HepG2 (cell line): ENCODE measurements around the gene ATXN7L3. TPM values are rescaled to one million over a fixed set of nuclear protein-coding genes. Genes with fewer than 3 reads are reported as not detected.
"Not testable (repeated sequence)": the region's sequence is repeated elsewhere in the genome, so short reads cannot be mapped to it uniquely, and the experiment has no call there.

Source experiments
- ATAC-seq: fragments of 200-7000 bp; cut with Tn5 transposase; 3 replicates; pipeline ENCODE4 v1.9.1; 2020; ENCODE audit warnings: mild to moderate bottlenecking, moderate library complexity
- BruUV-seq: library from RNA; stranded (reverse); fragments of 400-500 nt; replicated peaks from 2 replicates; lab custom pipeline; 2021; lab: Mats Ljungman, UMichigan
- CTCF ChIA-PET: fragments of 300-600 bp; formaldehyde crosslinking; extraction: SDS; loops from one replicate; lab custom pipeline; 2021; ENCODE audit warnings: low total read pairs, inconsistent platforms, low intra/inter-chr PET ratio; lab: Yijun Ruan, JAX
- POLR2A ChIA-PET: fragments of 350-600 bp; sonication (Branson Sonifier 250); formaldehyde crosslinking; loops from one replicate; lab custom pipeline; 2020; ENCODE audit warnings: antibody characterized with exemption, inconsistent platforms; lab: Yijun Ruan, JAX
- DNase-seq: peaks from one replicate; pipeline ENCODE4 v3.0.0-alpha.2; 2015; ENCODE audit warnings: low spot score
- FAIRE-seq: peaks from 3 replicates; lab custom pipeline; 2011; peaks lifted over from hg19 to GRCh38; lab: Jason Lieb, UNC
- H2AFZ ChIP-seq: one replicate; pipeline ENCODE4 v1.6.1; 2011; ENCODE audit warnings: low read length, inconsistent platforms
- H3K27ac ChIP-seq: fragments of 300-600 bp; 3 replicates; pipeline ENCODE4 v1.8.0; 2011; ENCODE audit warnings: mixed run types, mild to moderate bottlenecking, mixed read lengths, low read length, inconsistent platforms; ENCODE audit not compliant: insufficient read depth; ENCODE audit errors: extremely low read length
- H3K27me3 ChIP-seq, 2 experiments: fragments of 200-600 bp in 1 of 2; 2 replicates in 1 of 2; 3 replicates in 1 of 2; pipeline versions ENCODE4 v1.6.0 to v1.8.0; 2011; ENCODE audit warnings: low read length in 2 of 2, mild to moderate bottlenecking in 2 of 2, moderate library complexity in 2 of 2, inconsistent platforms in 1 of 2; ENCODE audit not compliant: insufficient read depth in 2 of 2, control insufficient read depth in 1 of 2
- H3K36me3 ChIP-seq, 2 experiments: fragments of 200-600 bp in 1 of 2; replicated peaks in 1 of 2; 2 replicates in 1 of 2; 3 replicates in 1 of 2; pipeline versions ENCODE4 v1.5.1 to v1.8.0; 2011; ENCODE audit warnings: low read length in 2 of 2, inconsistent platforms in 1 of 2; ENCODE audit not compliant: insufficient read depth in 2 of 2, control insufficient read depth in 1 of 2
- H3K4me1 ChIP-seq: 2 replicates; pipeline ENCODE4 v1.5.1; 2012; ENCODE audit warnings: low read length, inconsistent platforms; ENCODE audit not compliant: insufficient read depth
- H3K4me2 ChIP-seq: 2 replicates; pipeline ENCODE4 v1.6.0; 2011; ENCODE audit warnings: low read depth, low read length, inconsistent platforms
- H3K4me3 ChIP-seq, 3 experiments: fragments of 200-600 bp in 1 of 3; sonication (generic), shearing (Covaris generic) in 1 of 3; replicated peaks in 1 of 3; 2 replicates each; pipeline ENCODE4 v1.5.1; 2011 to 2016; ENCODE audit warnings: low read length in 3 of 3, inconsistent platforms in 2 of 3, low read depth in 2 of 3, mild to moderate bottlenecking in 2 of 3, control low read depth in 1 of 3, mixed read lengths in 1 of 3; ENCODE audit not compliant: insufficient read depth in 1 of 3
- H3K79me2 ChIP-seq: one replicate; pipeline ENCODE4 v1.6.1; 2011; ENCODE audit warnings: low read length, inconsistent platforms; ENCODE audit not compliant: insufficient read depth
- H3K9ac ChIP-seq: 2 replicates; pipeline ENCODE4 v1.6.0; 2011; ENCODE audit warnings: mild to moderate bottlenecking, low read depth, low read length, inconsistent platforms; ENCODE audit not compliant: insufficient read depth
- H3K9me3 ChIP-seq: 2 replicates; pipeline ENCODE4 v1.5.1; 2012; ENCODE audit warnings: mild to moderate bottlenecking, low read length
- H4K20me1 ChIP-seq: 2 replicates; pipeline ENCODE4 v1.6.0; 2011; ENCODE audit warnings: inconsistent platforms, mild to moderate bottlenecking, low read length, moderate library complexity; ENCODE audit not compliant: insufficient read depth
- IRX3 ChIP-seq: sonication (generic); formaldehyde crosslinking; IDR thresholded peaks from 2 replicates; pipeline ENCODE4 v1.8.1; 2023; ENCODE audit warnings: mild to moderate bottlenecking, low read depth, missing genetic modification reagents, borderline replicate concordance
- NFRKB ChIP-seq: fragments of 450-650 bp; IDR thresholded peaks from 2 replicates; pipeline ENCODE4 v1.6.1; 2017
- WGBS: methylation state at CpG from one replicate; pipeline ENCODE4 v1.1.6; 2017; ENCODE audit warnings: low lambda C conversion rate; 5-methylcytosine and 5-hydroxymethylcytosine counted together
- in situ Hi-C: cut with HindIII; loops from 2 replicates; pipeline ENCODE4 v1.10.0; 2017; ENCODE audit warnings: low pct_unique_long_range_greater_than_20kb; ENCODE audit not compliant: extremely low pct_ligation_motif_present
- intact Hi-C: fragments of 100-400 bp; cut with micrococcal nuclease; formaldehyde crosslinking; loops from one replicate; pipeline ENCODE4 v1.10.0; 2022; ENCODE audit not compliant: unreplicated experiment
- polyA plus RNA-seq, 8 experiments: library from polyadenylated mRNA; depleted of rRNA in 3 of 8; stranded (reverse) in 7 of 8; unstranded in 1 of 8; fragments of >200 nt; fragmentation: Illumina TruSeq in 4 of 8; extraction: Trizol in 4 of 8; gene quantifications; 2 replicates each; pipeline versions ENCODE4 v1.2.1 to v1.2.3, GENCODE V29; 2011 to 2016; ENCODE audit warnings: low read depth in 4 of 8, missing spikeins in 1 of 8, mixed read lengths in 1 of 8; ENCODE audit not compliant: insufficient read depth in 1 of 8
- total RNA-seq, 5 experiments: library from RNA; depleted of rRNA; stranded (reverse); fragments of >200 nt; fragmentation: Illumina TruSeq; extraction: Trizol; gene quantifications; 2 replicates each; pipeline ENCODE4 v1.2.3, GENCODE V29; 2016; ENCODE audit warnings: low read depth in 1 of 5

Gene ATXN7L3
- total and polyA plus RNA-seq, 2 of the 13 experiments (the other 11 are each of a cell fraction or from before 2014, with no cell fraction given) = 44.5 to 59.1 TPM

DNA sequence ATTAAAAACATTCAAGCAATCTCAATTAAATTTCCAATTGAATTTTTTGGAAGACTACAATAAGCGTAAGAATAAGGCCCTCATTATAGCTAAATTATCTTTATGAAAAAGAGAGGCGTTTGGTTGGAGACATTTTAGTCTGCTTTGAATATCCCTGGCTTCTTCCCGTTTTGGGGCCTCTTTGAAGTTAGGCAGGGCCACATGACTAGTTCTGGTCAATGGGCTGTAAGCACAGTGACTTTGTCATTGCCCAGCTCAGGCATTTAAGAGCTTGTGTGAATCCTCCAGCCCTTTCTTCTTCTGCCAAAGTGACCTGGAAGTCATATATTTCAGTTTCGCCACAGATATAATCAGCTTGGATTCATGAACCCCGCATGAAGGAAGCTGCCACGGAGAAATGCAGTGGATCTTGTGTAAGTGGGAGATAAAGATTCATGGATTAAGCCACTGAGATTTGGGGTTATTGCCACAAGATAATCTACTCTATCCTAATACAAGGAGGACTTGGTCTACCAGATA lies 41.5 kb upstream of the ATXN7L3 start:
- no TSS peak for BruUV-seq
- in situ Hi-C loops = loop anchor here (10.0 kb wide), 1 partner anchor 56 kb away; the partner anchor contains the start of gene TMUB2
- POLR2A ChIA-PET = no interaction called here
- Histone ChIP-seq H3K9me3 (no peaks in the 10 kb centered on the region), H3K4me1 (peaks cover 5% of the 10 kb centered on the region), H3K27ac (no peak overlapping the region), H3K27me3 (peaks cover 0 to 24% of the 10 kb centered on the region in 2 experiments; a peak in 3 of 5 replicates), H3K9ac (no peak overlapping the region), H3K4me2 (no peak overlapping the region), H3K4me3 (no peak overlapping the region), H4K20me1 (no peaks in the 10 kb centered on the region), H3K79me2 (no peaks in the 10 kb centered on the region), H3K36me3 (no peaks in the 10 kb centered on the region), H2AFZ (no peak overlapping the region)
- intact Hi-C loops = no loop called here
- FAIRE-seq (no peak), ATAC-seq (no peak), DNase-seq (no peak)
- no peak for TF ChIP-seq IRX3 (CRISPR knock-in tag)
- TF ChIP-seq NFRKB = no peak
- CTCF ChIA-PET = no interaction called here
- 44% methylated on average over 6 of the region's 6 CpGs for WGBS

DNA sequence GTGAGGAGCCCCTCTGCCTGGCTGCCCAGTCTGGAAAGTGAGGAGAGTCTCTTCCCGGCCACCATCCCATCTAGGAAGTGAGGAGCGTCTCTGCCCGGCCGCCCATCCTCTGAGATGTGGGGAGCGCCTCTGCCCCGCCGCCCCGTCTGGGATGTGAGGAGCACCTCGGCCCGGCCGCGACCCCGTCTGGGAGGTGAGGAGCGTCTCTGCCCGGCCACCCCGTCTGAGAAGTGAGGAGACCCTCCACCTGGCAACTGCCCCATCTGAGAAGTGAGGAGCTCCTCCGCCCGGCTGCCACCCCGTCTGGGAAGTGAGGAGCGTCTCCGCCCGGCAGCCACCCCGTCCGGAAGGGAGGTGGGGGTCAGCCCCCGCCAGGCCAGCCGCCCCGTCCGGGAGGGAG lies 38.2 kb upstream of the ATXN7L3 start:
- H3K9ac ChIP-seq, BruUV-seq, H3K27ac ChIP-seq, H3K9me3 ChIP-seq, H3K36me3 ChIP-seq, ATAC-seq, intact Hi-C loops, CTCF ChIA-PET, in situ Hi-C loops, H2AFZ ChIP-seq, DNase-seq, H3K4me2 ChIP-seq, H3K4me3 ChIP-seq, H3K4me1 ChIP-seq, H4K20me1 ChIP-seq, H3K79me2 ChIP-seq, FAIRE-seq, POLR2A ChIA-PET: not testable (repeated sequence)
- H3K27me3 ChIP-seq = peaks cover 0 to 14% of the 10 kb centered on the region in 2 experiments; a peak in 3 of 5 replicates
- 65% methylated on average over 4 of the region's 28 CpGs for WGBS
